Natural killer cell (primary cell): ENCODE data around the gene ACTN4. TPM values are rescaled to one million over a fixed set of nuclear protein-coding genes. Genes with fewer than 3 reads are reported as not detected.
A peak's percentile ranks its signal among the peaks of the same experiment; 100 is the strongest.

Experiments
- ATAC-seq, 3 donors: fragments of 150-1000 bp in 2 of 3; fragments of 200-7000 bp in 1 of 3; cut with Tn5 transposase; 1 replicate in 1 of 3; 2 replicates in 2 of 3; pipeline ENCODE4 v1.10.0; 2021; ENCODE audit warnings: mild to moderate bottlenecking in 2 of 3, moderate library complexity in 2 of 3
- DNase-seq, 2 donors: peaks; one replicate each; pipeline versions ENCODE4 v3.0.0 to v3.0.0-alpha.2; 2013 to 2021; ENCODE audit warnings: mixed read lengths in 1 of 2
- H3K27ac ChIP-seq: one replicate; pipeline ENCODE4 v1.5.1; 2013; ENCODE audit warnings: mild to moderate bottlenecking, low read length
- H3K27me3 ChIP-seq: one replicate; pipeline ENCODE4 v1.6.1; 2013; ENCODE audit warnings: low read length; ENCODE audit not compliant: control insufficient read depth, insufficient read depth
- H3K36me3 ChIP-seq: one replicate; pipeline ENCODE4 v1.6.1; 2013; ENCODE audit warnings: low read length; ENCODE audit not compliant: control insufficient read depth, insufficient read depth
- H3K4me1 ChIP-seq: one replicate; pipeline ENCODE4 v1.6.1; 2013; ENCODE audit warnings: low read length; ENCODE audit not compliant: control insufficient read depth, insufficient read depth
- H3K4me3 ChIP-seq: one replicate; pipeline ENCODE4 v1.5.1; 2013; ENCODE audit warnings: low read length
- H3K9me3 ChIP-seq: one replicate; pipeline ENCODE4 v1.6.1; 2013; ENCODE audit warnings: low read length; ENCODE audit not compliant: control insufficient read depth, insufficient read depth
- H3K27ac Mint-ChIP-seq, 2 donors: one replicate each; pipeline ENCODE4 v1.8.0; 2022; ENCODE audit warnings: mild to moderate bottlenecking in 2 of 2, mixed read lengths in 2 of 2, moderate library complexity in 1 of 2
- H3K27me3 Mint-ChIP-seq, 2 donors: one replicate each; pipeline ENCODE4 v1.8.0; 2022; ENCODE audit warnings: low read depth in 2 of 2, mixed read lengths in 2 of 2
- H3K36me3 Mint-ChIP-seq: one replicate; pipeline ENCODE4 v1.8.0; 2022; ENCODE audit warnings: mixed read lengths
- H3K4me1 Mint-ChIP-seq, 2 donors: one replicate each; pipeline ENCODE4 v1.8.0; 2022; ENCODE audit warnings: mixed read lengths in 2 of 2
- H3K4me3 Mint-ChIP-seq: one replicate; pipeline ENCODE4 v1.8.0; 2022; ENCODE audit warnings: mild to moderate bottlenecking, moderate library complexity, mixed read lengths
- H3K9me3 Mint-ChIP-seq, 2 donors: one replicate each; pipeline ENCODE4 v1.8.0; 2022; ENCODE audit warnings: mixed read lengths in 2 of 2
- WGBS: methylation state at CpG from one replicate; pipeline ENCODE4 v1.1.7; 2013; ENCODE audit warnings: missing lambda C conversion rate; ENCODE audit not compliant: insufficient coverage; 5-methylcytosine and 5-hydroxymethylcytosine counted together
- intact Hi-C: fragments of 100-400 bp; cut with micrococcal nuclease; formaldehyde crosslinking; loops from one replicate; pipeline ENCODE4 v1.14.2; 2022
- total RNA-seq, 4 donors: library from RNA; stranded (reverse); fragments of 120-200 nt in 1 of 4; gene quantifications; one replicate each; pipeline versions ENCODE4 v1.2.3 to v1.2.4, GENCODE V29; 2013 to 2022
- TF ChIP-seq, protein P1 (sequence below): fragments of 200-600 bp; IDR thresholded peaks from one replicate; pipeline ENCODE4 v1.8.0; 2022; ENCODE audit warnings: antibody characterized with exemption

The ACTN4 gene
- total RNA-seq, 3 donors from 2014 or later (not counting 1 experiment from before 2014, with no cell fraction given): 443 to 595 (median 541) TPM

- Histone ChIP-seq H3K4me3 (no peak overlapping the region), H3K27ac (no peak overlapping the region), H3K4me1 (peaks cover 87% of the 10 kb centered on the region), H3K36me3 (no peaks in the 10 kb centered on the region), H3K27me3 (no peaks in the 10 kb centered on the region), H3K9me3 (no peaks in the 10 kb centered on the region)
- TF ChIP-seq, protein P1, sequence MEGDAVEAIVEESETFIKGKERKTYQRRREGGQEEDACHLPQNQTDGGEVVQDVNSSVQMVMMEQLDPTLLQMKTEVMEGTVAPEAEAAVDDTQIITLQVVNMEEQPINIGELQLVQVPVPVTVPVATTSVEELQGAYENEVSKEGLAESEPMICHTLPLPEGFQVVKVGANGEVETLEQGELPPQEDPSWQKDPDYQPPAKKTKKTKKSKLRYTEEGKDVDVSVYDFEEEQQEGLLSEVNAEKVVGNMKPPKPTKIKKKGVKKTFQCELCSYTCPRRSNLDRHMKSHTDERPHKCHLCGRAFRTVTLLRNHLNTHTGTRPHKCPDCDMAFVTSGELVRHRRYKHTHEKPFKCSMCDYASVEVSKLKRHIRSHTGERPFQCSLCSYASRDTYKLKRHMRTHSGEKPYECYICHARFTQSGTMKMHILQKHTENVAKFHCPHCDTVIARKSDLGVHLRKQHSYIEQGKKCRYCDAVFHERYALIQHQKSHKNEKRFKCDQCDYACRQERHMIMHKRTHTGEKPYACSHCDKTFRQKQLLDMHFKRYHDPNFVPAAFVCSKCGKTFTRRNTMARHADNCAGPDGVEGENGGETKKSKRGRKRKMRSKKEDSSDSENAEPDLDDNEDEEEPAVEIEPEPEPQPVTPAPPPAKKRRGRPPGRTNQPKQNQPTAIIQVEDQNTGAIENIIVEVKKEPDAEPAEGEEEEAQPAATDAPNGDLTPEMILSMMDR: no peak
- H3K4me1 Mint-ChIP-seq: peaks cover 83 to 87% of the 10 kb centered on the region in 2 donors
- 100% methylated on average over 1 of the region's 4 CpGs for WGBS
- H3K27me3 Mint-ChIP-seq: no peaks in the 10 kb centered on the region
- no peaks in the 10 kb centered on the region for H3K36me3 Mint-ChIP-seq
- H3K9me3 Mint-ChIP-seq: no peaks in the 10 kb centered on the region
- intact Hi-C loops: no loop called here
- H3K27ac Mint-ChIP-seq: peak overlapping the region in 1 of 2 donors; percentile 85
- DNase-seq (no peak), ATAC-seq (no peak)
- H3K4me3 Mint-ChIP-seq: no peak overlapping the region
Observed at GRCh38 chr19:38673030-38673429, 25.6 kb downstream of the ACTN4 start.

DNA sequence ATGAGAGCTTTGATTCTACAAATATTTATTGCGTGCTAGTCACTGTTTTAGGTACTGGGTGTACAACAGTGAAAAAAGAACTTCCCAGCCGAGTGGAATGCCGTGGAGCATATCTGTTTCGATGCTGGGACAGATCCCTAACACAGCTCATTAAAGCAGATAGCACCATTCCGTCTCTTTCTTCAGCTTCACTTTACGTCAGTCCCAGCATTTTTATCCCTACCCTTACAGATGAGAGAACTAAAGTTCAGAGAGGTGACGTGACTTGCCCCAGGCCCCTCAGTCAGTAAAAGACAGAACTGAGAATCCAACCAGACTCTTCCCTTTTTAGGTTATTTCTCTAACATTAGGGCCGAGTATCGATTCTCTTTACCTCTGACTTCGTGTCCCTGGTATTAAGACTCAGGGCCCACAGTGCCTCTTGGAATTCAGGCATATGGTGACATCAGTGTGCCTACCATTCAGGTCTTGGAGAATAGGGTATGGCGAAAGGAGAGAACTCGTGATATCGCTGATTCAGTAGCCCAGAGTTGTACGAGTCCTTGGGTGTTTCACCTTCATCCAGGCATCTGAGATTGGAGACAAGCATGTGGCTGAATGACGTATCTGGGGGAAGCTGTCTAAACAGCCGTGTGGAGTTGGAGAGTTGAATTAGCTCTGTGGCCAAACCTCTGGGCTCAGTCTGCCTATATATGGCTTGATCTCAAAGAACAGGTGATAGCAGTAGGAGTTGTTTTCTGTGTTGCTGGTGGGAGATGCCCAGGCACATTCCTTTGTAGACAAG is 27.1 kb downstream of the ACTN4 start:
- H3K27ac ChIP-seq: peak overlapping the region; percentile 67
- WGBS: 81% methylated on average over 16 of the region's 16 CpGs
- Mint-ChIP-seq H3K4me3 (peak overlapping the region; percentile 77), H3K27me3 (no peaks in the 10 kb centered on the region), H3K36me3 (no peaks in the 10 kb centered on the region), H3K9me3 (no peaks in the 10 kb centered on the region), H3K4me1 (peaks cover 83 to 87% of the 10 kb centered on the region in 2 donors), H3K27ac (peak overlapping the region; percentile 98 to 100)
- no peaks in the 10 kb centered on the region for H3K27me3 ChIP-seq
- no peaks in the 10 kb centered on the region for H3K9me3 ChIP-seq
- intact Hi-C loops: loop anchor here (5.0 kb wide), 3 partner anchors 178 to 258 kb away; partner anchors contain the start of genes MRPS12 and SARS2
- ATAC-seq (no peak), DNase-seq (no peak)
- H3K36me3 ChIP-seq: peaks cover 2% of the 10 kb centered on the region
- H3K4me1 ChIP-seq: peaks cover 87% of the 10 kb centered on the region
- TF ChIP-seq, protein P1: no peak
- H3K4me3 ChIP-seq: no peak overlapping the region

GRCh38 chr19:38675611-38676010 is 28.2 kb downstream of the ACTN4 start:
- DNase-seq (peak; percentile 52 to 62), ATAC-seq (peak; percentile 77 to 88 (median 86))
- Mint-ChIP-seq H3K27me3 (no peaks in the 10 kb centered on the region), H3K4me3 (peak overlapping the region; percentile 77), H3K36me3 (no peaks in the 10 kb centered on the region), H3K9me3 (no peaks in the 10 kb centered on the region), H3K27ac (peak overlapping the region; percentile 98 to 100), H3K4me1 (peaks cover 81 to 88% of the 10 kb centered on the region in 2 donors)
- WGBS: 26% methylated on average over 5 of the region's 5 CpGs
- TF ChIP-seq, protein P1: peak; percentile 31
- Histone ChIP-seq H3K36me3 (peaks cover 2% of the 10 kb centered on the region), H3K9me3 (no peaks in the 10 kb centered on the region), H3K27ac (peak overlapping the region; percentile 67), H3K27me3 (no peaks in the 10 kb centered on the region), H3K4me1 (peaks cover 87% of the 10 kb centered on the region), H3K4me3 (no peak overlapping the region)
- intact Hi-C loops: loop anchor here (1.0 to 5.0 kb wide), 5 partner anchors 8 to 257 kb away; partner anchors contain the start of genes MRPS12 and SARS2
